Inflammatory macrophage treated with lipopolysaccharide for 4 hours (primary cell): Measurements from ENCODE around the gene CHRM5.
A peak's percentile ranks its signal among the peaks of the same experiment; 100 is the strongest.
"Not testable (repeated sequence)": the region's sequence is repeated elsewhere in the genome, so short reads cannot be mapped to it uniquely, and the experiment has no call there.

Experiments
- DNase-seq: peaks from one replicate; pipeline ENCODE4 v3.0.0-alpha.2; 2020

The CHRM5 gene

GRCh38 chr15:33988384-33988783 lies 20.1 kb downstream of the CHRM5 start:
- no peak for DNase-seq

GRCh38 chr15:33994005-33994615 lies 25.8 kb downstream of the CHRM5 start:
- DNase-seq = no peak

GRCh38 chr15:33995666-33996065 lies 27.4 kb downstream of the CHRM5 start:
- DNase-seq = not testable (repeated sequence)

GRCh38 chr15:34001536-34001935 lies 33.2 kb downstream of the CHRM5 start:
- no peak for DNase-seq

- DNase-seq = no peak
These were observed 38.1 kb downstream of the CHRM5 start for GRCh38 chr15:34006381-34006780.

GRCh38 chr15:34009656-34010055 lies 41.4 kb downstream of the CHRM5 start:
- DNase-seq = no peak

- DNase-seq = no peak
These were observed 42.6 kb downstream of the CHRM5 start for GRCh38 chr15:34010921-34011320.

GRCh38 chr15:34011481-34011880 lies 43.2 kb downstream of the CHRM5 start:
- DNase-seq = no peak

GRCh38 chr15:34012461-34013028 lies 44.2 kb downstream of the CHRM5 start:
- no peak for DNase-seq

GRCh38 chr15:34013746-34014145 lies 45.4 kb downstream of the CHRM5 start:
- DNase-seq = no peak

- DNase-seq = no peak
These were observed 46.3 kb downstream of the CHRM5 start for GRCh38 chr15:34014556-34014955.

GRCh38 chr15:34018021-34018645 lies 49.8 kb downstream of the CHRM5 start:
- no peak for DNase-seq

GRCh38 chr15:34018738-34019137 lies 50.4 kb downstream of the CHRM5 start:
- DNase-seq = not testable (repeated sequence)

GRCh38 chr15:34019369-34019990 lies 51.2 kb downstream of the CHRM5 start:
- no peak for DNase-seq

- no peak for DNase-seq
These were observed 55.6 kb downstream of the CHRM5 start for GRCh38 chr15:34023907-34024306.

- no peak for DNase-seq
These were observed 57.0 kb downstream of the CHRM5 start for GRCh38 chr15:34025252-34025651.

- DNase-seq = no peak
These were observed 59.3 kb downstream of the CHRM5 start for GRCh38 chr15:34027606-34028005.

GRCh38 chr15:34031987-34032760 lies 63.9 kb downstream of the CHRM5 start:
- no peak for DNase-seq

GRCh38 chr15:34038023-34038870 lies 70.0 kb downstream of the CHRM5 start:
- DNase-seq = peak; percentile 72

GRCh38 chr15:34038871-34039789 lies 70.8 kb downstream of the CHRM5 start, which contains the start of gene AVEN:
AVEN (minus strand) TSS chr15:34039204; CDS start chr15:34039046, 158 bp downstream.
- peak; percentile 62 for DNase-seq

- DNase-seq = no peak
These were observed 71.5 kb downstream of the CHRM5 start for GRCh38 chr15:34039790-34040113.
